Islet precursor cell (in vitro differentiated cells): ENCODE data around the gene NCOA1.
A peak's percentile ranks its signal among the peaks of the same experiment; 100 is the strongest.
"Not testable (repeated sequence)": the region's sequence is repeated elsewhere in the genome, so short reads cannot be mapped to it uniquely, and the experiment has no call there.

ENCODE experiments used
- DNase-seq: peaks from one replicate; pipeline ENCODE4 v3.0.0-alpha.2; 2018

The NCOA1 gene

DNA sequence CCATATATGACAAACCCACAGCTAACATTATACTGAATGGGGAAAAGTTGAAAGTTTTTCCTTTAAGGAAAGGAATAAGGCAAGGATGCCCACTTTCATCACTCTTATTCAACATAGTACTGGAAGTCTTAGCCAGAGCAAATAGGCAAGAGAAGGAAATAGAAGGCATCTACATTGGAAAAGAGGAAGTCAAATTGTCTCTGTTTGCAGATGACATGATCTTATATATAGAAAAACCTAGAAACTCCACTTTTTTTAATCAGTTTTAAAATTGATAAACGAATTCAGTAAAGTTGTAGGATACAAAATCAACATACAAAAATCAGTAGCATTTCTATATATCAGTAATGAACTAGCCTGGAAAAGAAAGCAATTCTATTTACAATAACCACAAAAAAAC lies 90.9 kb downstream of the NCOA1 start:
- DNase-seq = not testable (repeated sequence)

DNA sequence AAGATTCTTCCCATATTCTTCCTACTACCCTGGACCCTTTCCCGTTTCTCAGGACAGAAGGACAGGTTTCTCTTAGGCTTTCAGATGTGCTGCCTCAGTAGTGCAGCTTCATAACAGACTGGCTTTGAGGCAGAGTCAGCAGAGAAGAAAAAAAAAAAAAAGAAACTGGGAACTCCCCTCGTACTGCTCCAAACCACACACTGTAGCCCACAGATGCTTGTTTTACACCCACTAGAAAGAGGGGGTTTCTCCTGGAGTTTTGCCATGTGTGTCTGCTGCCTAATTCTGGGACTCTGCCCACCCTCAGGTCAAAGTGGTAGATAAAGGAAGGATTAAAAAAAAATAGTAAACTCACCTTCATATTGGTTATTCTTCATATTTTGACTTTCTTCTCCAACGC lies 95.9 kb downstream of the NCOA1 start:
- DNase-seq = no peak

DNA sequence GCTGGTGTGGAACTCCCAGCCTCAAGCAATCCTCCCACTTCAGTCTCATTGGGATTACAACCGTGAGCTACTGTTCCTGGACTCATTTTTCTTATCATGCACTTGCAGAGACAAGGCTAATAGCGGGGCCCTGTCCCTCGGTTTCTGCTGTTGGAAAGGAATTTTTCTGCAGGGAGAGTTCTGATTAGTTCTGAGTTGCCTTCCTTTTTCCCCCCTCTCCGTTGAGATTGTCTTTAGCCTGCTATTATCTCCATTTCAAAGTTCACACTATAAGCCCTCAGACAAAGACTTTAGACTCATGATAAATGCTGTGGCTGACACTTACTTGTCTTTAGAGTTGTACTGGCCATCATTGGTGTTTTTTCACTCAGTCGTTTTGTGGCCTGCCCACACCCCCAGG lies 97.2 kb downstream of the NCOA1 start:
- no peak for DNase-seq

DNA sequence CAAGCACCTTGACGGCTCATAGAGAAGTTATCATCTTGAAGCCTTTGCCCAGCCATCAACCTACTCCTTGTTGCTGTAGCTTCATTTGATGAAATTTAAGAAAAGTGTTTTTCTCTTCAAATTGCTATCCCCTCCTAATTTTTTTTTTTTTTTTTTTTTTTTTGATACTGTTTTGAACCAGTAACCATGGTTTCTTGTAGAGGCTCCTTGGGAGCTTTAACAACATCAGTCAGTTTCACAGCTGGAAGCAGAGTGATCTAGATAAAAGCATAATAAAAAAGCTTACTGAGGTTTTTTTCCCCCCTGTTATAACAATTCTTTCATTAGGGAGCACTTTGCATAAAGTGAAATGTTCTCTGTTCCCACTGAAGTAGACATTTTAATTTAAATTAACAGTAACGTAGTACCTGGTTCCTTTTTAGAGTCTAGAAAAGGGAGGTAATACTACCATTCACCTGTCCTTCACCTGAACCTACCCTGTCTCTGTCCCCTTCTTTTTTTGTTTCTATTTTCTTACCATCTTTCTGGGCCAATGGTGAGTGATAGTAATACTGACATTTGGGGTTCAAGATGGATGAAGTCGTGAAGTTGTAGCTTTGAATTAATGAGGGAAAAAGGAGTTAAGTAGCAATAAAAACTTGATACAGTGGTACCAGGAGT lies 101.5 kb downstream of the NCOA1 start:
- no peak for DNase-seq

DNA sequence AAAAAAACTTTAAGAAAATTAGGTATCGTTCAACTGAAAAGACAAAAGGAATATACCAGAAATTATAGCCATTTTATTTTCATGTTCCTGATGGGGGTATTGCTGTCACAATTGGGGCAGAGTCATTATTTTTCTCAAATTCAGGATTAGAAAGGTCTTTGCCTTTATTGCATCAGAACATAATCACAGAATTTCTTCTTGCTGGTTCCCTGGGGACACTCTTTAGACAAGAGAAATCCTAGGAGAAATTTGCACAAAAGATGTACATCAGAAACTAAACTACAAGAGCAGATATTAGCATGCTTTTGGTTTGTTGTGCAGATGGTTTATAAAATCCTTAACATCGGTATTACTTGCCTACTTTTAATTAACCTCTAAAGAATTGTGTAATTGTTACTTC lies 103.2 kb downstream of the NCOA1 start:
- no peak for DNase-seq

DNA sequence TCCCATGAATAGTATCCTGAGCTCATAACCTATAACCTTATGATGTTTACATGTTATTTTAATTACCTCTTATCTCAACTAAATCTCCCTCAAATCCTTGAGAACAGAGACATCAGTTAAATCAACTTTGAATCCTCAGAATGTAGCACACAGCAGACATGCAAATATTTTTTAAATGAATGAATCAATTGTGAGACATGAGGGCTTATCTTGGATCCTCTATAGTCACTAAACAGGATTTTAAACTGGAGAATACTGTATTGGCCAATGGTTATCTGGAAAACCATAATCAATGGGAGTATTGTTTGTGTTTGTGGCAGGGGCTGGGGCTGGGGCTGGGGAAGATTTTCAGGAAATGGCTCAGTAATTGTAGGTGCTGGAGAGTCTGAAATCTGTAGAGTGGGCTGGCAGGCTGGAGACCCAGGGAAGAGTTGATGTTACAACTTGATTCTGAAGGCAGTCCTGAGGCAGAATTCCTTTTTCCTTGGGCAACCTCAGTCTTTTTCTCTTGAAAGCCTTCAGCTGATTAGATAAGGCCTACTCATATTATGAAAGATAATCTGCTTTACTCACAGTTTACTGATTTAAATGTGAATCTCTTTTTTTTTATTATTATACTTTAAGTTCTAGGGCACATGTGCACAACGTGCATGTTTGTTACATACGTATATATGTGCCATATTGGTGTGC lies 106.3 kb downstream of the NCOA1 start:
- peak; percentile 62 for DNase-seq

DNA sequence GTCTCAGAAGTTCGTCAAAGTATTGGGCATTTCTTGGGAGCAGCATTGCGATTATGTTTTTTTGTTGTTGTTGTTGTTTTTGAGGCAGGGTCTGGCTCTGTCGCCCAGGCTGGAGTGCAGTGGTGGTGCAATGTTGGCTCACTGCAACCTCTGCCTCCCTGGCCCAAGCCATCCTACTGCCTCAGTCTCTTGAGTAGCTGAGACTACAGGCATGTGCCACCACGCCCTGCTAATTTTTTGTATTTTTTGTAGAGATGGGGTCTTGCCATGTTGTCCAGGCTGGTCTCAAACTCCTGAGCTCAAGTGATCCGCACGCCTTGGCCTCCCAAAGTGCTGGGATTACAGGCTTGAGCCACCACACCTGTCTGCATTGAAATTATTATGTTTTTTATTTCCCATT lies 109.1 kb downstream of the NCOA1 start:
- DNase-seq = not testable (repeated sequence)

DNA sequence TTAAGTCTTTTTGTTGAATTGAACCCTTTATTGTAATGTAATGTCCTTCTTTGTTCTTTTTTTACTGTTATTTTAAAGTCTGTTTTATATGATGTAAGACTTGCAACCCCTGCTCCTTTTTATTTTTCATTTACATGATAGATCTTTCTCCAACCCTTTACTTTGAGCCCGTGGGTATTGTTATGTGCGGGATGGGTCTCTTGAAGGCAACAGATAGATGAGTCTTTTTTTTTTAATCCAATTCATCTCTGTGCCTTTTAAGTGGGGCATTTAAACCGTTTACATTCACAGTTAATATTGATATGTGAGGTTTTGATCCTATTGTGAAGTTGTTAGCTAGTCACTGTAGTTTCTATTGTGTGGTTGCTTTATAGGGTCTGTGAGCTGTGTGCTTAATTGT lies 120.6 kb downstream of the NCOA1 start:
- DNase-seq = no peak

DNA sequence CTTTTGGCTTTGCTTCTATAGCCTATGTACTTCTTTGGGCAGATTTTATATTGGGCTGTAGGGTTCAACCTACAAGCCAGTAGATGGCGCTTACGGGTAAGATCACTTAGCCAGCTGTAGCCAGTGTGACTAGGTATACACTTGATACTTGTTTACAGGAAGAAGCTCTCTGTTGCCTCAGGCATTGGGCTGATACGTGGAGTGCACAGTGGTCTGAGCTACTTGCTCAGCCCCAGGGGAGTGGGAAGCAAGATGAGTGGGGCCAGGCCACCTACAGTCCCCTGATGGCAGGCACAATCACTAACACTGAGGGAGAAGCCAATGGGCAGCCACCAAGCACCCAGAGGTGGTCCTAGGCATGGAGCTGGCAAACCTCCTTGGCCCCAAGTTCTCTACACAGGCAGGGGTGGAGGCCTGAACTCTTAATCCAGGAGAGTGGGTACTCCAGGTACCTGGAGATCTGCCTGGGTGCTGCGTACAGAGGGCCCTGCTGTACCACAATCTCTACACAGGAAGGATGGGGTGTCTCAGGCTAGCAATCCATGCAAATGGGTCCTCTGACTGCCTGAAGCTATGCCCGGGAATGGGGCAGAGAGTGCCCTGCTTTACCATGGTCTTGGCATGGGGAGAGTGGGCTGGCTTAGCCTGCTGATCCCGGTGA lies 122.2 kb downstream of the NCOA1 start:
- peak; percentile 78 for DNase-seq

DNA sequence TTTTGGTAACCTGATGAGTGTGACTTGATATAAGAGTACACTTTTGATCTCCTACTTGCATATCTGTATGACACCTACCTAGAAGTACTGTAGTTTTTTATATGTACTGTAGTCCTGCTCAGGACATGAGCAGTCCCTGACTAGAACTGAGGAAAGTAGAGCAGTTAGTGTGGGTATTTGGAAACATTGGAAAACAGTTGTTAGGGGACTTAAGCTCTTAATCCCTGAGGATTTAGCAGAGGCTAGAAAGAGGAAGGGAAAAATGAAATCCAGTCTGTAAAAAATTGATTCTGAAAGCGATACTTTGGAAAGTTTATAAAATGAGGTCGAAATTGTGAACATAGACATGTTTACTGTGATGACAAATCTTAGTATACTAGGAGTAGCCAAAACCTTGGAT lies 125.6 kb downstream of the NCOA1 start:
- DNase-seq = no peak

DNA sequence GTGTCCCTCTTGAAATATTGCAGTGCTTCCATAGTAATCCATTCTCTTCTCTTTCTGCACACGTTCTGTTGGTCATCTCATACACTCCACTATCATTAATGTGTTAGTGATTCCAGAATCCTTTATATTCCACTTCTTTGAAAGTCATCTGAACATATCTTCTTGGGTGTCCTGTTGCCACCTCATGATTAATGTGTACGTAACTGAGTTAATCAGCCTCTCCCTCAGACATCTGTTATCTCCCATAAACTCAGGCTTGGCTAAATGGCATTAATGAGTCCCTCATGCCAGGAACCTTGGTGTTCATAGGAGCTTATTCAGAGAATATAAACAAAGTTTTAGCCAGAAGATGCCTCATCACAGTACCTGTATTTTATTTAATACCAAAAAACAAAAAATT lies 126.4 kb downstream of the NCOA1 start:
- DNase-seq = no peak

DNA sequence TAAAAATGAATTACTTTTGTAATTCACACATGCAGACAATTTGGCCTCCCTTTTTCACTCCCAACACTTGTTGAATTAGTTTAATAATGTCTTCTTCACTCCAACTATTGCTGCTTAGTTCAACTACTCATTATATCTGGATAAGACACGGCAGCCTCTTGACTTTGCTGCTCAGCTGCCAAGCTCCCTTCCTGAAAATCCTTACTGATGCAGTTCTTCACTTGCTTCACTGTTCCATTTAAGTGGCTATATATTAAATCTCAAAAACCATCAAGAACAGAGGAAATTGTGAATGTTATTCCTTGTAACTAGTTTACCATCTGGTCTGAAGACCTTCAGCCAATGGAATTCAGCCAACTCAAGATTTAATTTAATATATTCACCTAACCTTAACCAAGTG lies 127.1 kb downstream of the NCOA1 start:
- no peak for DNase-seq

DNA sequence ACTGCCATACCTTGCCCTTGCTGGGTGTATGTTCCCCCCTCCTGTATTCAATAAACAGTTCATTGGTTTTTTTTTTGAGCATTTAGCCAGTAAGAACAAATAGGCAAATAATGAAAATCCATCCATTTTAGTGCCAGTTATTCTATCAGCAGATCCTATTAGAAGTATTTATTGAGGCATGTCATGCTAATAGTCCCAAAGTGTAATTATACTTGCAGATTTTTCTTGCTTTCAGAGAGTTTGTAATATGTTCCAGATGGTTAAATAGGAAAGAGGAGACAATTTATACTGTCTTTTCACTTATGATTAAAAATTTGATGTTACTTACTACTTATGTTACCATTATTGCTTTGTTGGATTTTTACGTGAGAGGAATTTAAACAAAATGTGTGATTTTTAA lies 127.6 kb downstream of the NCOA1 start:
- DNase-seq = no peak

DNA sequence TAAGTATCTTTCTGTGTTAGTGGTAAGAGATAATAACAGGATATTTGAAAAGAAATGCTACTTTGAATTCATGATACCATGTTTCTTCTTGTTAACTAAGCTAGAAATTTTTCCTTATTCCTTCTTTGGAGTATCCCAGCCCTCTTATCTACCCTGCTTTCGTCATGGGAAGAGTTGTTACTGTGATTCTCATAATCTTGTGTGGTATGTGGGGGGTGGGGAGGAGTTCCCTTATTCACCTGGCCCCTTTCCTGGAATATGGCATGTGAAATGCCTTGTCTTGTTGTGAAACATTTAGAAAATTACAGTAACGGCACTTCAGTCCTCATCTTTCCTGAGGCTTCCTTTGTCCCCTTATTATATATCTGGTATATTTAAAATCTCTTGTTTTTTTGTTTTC lies 129.9 kb downstream of the NCOA1 start:
- DNase-seq = no peak

DNA sequence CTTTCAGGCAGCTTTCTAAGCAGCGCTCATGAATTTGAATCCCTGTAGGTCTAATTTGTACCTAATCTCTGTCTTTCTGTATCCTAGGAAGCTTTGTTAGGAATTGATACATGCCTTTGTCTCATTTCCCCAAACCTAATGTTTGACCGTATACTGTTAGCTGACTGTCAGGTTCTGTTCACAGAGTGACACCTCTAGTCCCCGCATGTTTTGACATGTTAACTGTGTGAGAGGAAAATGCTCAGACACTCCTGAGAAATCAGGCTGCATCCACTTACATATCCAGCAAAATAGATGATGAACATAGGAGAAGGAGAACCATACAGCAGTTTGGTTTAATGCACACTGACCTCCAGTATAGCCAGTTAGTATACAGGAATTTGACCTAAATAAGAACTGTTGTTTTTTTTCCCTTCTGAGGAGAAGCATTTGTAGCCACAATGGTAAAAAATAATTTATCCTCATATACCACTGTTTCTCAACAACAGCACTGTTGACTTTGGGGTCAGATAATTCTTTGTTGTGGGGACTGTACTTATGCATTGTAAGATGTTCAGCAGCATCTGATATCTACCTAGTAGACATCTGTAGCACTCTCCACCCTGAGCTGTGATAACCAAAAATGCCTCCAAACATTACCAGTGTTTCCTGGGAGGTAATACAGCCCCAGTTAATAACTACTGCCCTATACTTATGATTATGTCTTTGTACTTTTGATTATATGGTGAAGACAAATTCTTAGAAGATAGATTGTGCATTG lies 130.9 kb downstream of the NCOA1 start:
- no peak for DNase-seq

DNA sequence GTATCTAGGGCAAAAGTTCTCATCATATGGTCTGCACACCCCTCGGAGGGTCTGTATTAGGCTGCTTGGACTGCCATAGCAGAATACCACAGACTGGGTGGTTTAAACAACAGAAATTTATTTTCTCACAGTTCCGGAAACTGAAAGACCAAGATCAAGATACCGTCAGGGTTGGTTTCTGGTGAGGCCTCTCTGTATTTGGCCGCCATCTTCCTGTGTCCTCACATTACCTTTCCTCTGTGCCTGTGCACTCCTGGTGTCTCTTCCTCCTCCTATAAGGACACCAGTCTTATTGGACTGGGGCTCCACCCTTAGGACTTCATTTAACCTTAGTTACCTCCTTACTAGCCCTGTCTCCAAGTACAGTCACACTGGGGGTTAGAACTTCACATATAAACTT lies 132.5 kb downstream of the NCOA1 start:
- no peak for DNase-seq

DNA sequence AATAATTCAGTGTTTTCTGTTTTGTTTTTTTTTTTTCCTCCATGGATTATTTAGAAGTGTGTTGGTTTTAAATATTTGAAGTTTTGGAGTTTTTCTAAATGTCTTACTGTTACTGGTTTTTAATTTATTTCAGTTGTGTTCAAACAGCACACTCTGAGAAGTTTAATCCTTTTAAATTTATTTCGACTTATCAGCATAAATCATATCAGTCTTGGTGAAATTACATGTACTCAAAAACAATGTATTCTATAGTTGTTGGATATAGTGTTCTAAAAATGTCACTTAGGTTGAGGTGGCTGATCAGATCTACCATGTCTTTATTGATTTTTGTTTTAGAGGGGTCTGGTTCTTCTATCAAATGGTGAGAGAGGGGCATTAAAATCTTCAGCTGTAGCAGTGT lies 134.7 kb downstream of the NCOA1 start:
- DNase-seq = no peak

DNA sequence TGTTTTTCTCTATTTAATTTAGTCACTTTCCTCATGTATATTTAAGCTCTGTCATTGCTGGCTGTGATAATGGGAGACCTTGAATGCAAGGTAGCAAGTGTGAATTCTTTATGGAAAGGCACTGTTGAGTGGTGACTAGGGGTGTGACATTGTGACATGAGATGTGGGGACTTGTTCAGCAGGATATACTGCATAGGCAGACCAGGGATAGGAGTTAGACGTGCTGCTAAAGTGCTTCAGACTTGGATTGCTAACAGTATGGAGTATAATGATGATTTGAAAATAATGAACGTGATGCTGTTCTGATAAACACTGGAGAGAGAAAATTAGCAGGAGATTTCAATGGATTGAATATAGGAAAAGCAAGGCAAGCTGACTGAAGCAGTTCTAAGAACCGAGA lies 135.1 kb downstream of the NCOA1 start:
- no peak for DNase-seq

DNA sequence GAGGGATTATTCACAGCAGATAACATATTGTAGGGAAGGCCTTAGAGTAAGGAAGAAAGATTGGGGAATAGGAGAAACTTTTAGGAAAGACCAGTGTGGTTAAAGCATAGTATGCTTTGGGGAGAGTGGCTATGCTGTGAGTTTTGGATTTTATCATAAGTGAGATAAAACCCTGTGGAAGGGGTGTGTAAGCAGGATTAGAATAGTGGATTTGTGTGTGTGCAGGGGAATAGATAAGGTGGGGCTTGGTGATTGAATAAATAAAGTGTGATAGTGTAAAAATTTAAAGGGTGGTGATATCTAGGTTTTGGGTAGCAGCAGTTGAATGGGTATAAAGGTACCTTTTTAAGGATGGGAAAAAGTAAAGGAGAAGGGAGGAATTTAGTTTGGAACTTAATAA lies 137.7 kb downstream of the NCOA1 start:
- no peak for DNase-seq

DNA sequence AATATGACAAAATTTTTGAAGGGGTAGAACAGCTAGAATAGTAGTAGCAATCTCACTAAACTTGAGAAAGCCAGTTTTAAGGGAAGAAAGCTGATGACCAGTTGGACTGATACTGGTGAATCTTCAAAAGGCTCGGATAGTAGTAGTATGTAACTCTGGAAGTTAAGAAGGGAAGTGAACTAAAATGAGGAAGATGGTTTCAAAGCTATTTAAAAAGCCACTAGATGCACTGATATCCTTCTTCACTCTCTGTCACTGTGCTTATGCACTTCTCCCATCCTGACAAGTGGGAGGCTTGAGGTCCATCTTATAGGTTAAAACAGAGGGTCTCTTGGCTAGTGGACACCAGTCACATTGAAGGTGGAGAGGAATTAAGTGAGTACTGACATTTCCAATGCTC lies 141.1 kb downstream of the NCOA1 start:
- no peak for DNase-seq

DNA sequence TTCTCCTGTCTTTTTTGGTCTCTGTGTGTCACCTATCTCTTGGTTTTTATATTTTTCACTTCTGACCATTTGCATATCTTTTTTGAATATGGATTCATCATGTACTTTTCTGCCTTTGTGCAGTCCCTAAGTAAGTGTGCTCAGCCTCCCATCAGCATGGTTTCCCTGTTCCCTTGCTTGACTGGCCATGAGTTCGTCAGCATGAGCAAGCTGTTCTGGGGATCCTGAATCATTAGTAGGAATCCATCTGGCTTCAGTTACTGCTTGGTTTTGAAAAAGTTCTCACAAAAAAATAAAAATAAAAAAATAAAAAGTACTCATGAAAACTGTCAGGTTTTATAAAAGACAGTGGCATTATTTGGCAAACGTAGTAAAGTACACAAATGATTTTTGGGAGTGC lies 144.1 kb downstream of the NCOA1 start:
- no peak for DNase-seq

DNA sequence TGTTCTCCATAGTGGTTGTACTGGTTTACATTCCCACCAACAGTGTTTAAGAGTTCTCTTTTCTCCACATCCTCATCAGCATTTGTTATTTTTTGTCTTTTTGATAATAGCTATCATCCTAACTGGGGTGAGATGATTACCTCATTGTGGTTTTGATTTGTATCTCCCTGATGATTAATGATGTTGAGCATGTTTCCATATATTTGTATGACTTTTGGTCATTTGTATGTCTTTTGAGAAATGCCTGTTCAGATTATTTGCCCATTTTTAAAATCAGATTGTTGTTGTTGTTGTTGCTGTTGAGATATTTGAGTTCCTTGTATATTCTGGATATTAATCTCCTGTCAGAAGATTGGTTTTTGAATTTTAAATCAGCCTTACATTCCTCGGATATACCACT lies 147.5 kb downstream of the NCOA1 start:
- DNase-seq = no peak

DNA sequence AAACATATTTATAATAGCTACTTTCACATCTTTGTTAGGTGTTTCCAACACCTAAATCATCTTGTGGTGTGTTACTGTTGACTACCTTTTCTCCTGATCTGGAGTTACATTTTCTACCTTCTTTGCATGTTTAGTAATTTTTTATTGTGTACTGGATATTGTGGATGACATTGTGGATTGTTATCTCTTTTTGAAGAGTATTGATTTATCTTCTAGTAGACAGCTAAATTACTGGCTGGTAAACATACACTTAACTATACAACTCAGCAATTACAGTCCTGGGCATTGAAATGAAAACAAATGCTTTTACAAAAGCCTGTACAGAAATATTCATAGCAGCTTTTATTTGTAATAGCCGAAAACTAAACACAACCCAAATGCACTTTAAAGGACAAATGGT lies 151.3 kb downstream of the NCOA1 start:
- DNase-seq = no peak

DNA sequence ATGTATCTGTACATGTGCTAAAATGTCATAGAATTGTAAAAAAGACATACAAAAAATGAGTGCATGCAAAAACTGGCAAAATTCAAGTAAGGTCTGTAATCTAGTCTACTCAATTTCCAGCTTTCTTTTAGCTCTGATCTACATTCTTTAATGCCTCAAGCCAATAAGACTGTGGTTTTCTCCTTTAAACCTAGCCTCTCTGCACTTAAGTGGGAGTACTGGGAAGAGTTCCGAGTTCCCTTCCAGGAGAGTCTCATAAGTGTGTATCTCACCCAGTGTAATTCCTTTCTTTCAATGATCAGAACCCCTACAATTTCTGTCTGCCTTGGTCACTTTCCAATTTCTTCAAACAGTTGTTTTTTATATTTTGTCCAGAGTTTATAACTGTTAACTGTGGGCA lies 152.0 kb downstream of the NCOA1 start:
- DNase-seq = no peak
